Stimulated activated effector memory CD8-positive, alpha-beta T cell treated with anti-CD3 and anti-CD28 coated beads, Interleukin-12 subunit alpha, Interleukin-12 subunit beta, amount 100 ng/mL, for 72 hours (primary cell): ENCODE data around the gene DPEP3.
"Not testable (repeated sequence)": the region's sequence is repeated elsewhere in the genome, so short reads cannot be mapped to it uniquely, and the experiment has no call there.

ENCODE experiments used
- ATAC-seq: fragments of 150-1000 bp; cut with Tn5 transposase; 2 replicates; pipeline ENCODE4 v1.10.0; 2021
- DNase-seq, 2 donors: peaks; one replicate each; pipeline ENCODE4 v3.0.0; 2021 to 2022; ENCODE audit warnings: low spot score in 2 of 2
- H3K27ac Mint-ChIP-seq: one replicate; pipeline ENCODE4 v1.8.0; 2022; ENCODE audit warnings: mild to moderate bottlenecking, mixed read lengths
- H3K36me3 Mint-ChIP-seq: one replicate; pipeline ENCODE4 v1.8.0; 2022; ENCODE audit warnings: mild to moderate bottlenecking, mixed read lengths
- H3K4me1 Mint-ChIP-seq: one replicate; pipeline ENCODE4 v1.8.0; 2022; ENCODE audit warnings: mixed read lengths
- H3K4me3 Mint-ChIP-seq: one replicate; pipeline ENCODE4 v1.8.0; 2022; ENCODE audit warnings: mild to moderate bottlenecking, mixed read lengths
- H3K9me3 Mint-ChIP-seq: one replicate; pipeline ENCODE4 v1.8.0; 2022; ENCODE audit warnings: mixed read lengths

DPEP3 gene

GRCh38 chr16:67946128-67946569, 34.1 kb downstream of the DPEP3 start:
- no peaks in the 10 kb centered on the region for H3K9me3 Mint-ChIP-seq
- H3K36me3 Mint-ChIP-seq, result peaks cover 39% of the 10 kb centered on the region
- H3K27ac Mint-ChIP-seq, result no peak overlapping the region
- peaks cover 12% of the 10 kb centered on the region for H3K4me1 Mint-ChIP-seq
- H3K4me3 Mint-ChIP-seq, result no peak overlapping the region
- ATAC-seq (no peak), DNase-seq (no peak)

GRCh38 chr16:67945392-67945933, 34.8 kb downstream of the DPEP3 start:
- no peak overlapping the region for H3K27ac Mint-ChIP-seq
- peaks cover 33% of the 10 kb centered on the region for H3K36me3 Mint-ChIP-seq
- H3K4me1 Mint-ChIP-seq, result peaks cover 12% of the 10 kb centered on the region
- H3K4me3 Mint-ChIP-seq, result no peak overlapping the region
- ATAC-seq (no peak), DNase-seq (no peak)
- H3K9me3 Mint-ChIP-seq, result no peaks in the 10 kb centered on the region

- Mint-ChIP-seq H3K4me1 (peaks cover 17% of the 10 kb centered on the region), H3K9me3 (no peaks in the 10 kb centered on the region), H3K4me3 (no peak overlapping the region), H3K36me3 (peaks cover 27% of the 10 kb centered on the region), H3K27ac (no peak overlapping the region)
- DNase-seq (no peak), ATAC-seq (no peak)
Measured at GRCh38 chr16:67944690-67945391, 35.5 kb downstream of the DPEP3 start.

- Mint-ChIP-seq H3K36me3 (peaks cover 36% of the 10 kb centered on the region), H3K4me1 (peaks cover 20% of the 10 kb centered on the region), H3K27ac (no peak within 1 kb of the TSS), H3K4me3 (no peak within 1 kb of the TSS), H3K9me3 (no peaks in the 10 kb centered on the region)
- ATAC-seq (no peak), DNase-seq (no peak)
Measured at GRCh38 chr16:67943619-67944504, 36.4 kb downstream of the DPEP3 start, which contains the start of gene LCAT. LCAT (minus strand) TSS chr16:67944120; CDS start chr16:67944101, 19 bp downstream.

- Mint-ChIP-seq H3K4me3 (no peak overlapping the region), H3K27ac (no peak overlapping the region), H3K36me3 (peaks cover 37% of the 10 kb centered on the region), H3K4me1 (peaks cover 20% of the 10 kb centered on the region), H3K9me3 (no peaks in the 10 kb centered on the region)
- no peak for ATAC-seq
- DNase-seq, result no peak
Measured at GRCh38 chr16:67943256-67943618, 37.1 kb downstream of the DPEP3 start.

GRCh38 chr16:67942510-67943255, 37.6 kb downstream of the DPEP3 start:
- Mint-ChIP-seq H3K36me3 (peaks cover 41% of the 10 kb centered on the region), H3K4me1 (peaks cover 20% of the 10 kb centered on the region), H3K4me3 (no peak overlapping the region), H3K27ac (peak overlapping the region; percentile 83), H3K9me3 (no peaks in the 10 kb centered on the region)
- DNase-seq (no peak), ATAC-seq (no peak)

GRCh38 chr16:67942200-67942509, 38.1 kb downstream of the DPEP3 start:
- Mint-ChIP-seq H3K9me3 (no peaks in the 10 kb centered on the region), H3K4me1 (peaks cover 24% of the 10 kb centered on the region), H3K36me3 (peaks cover 47% of the 10 kb centered on the region), H3K27ac (peak overlapping the region; percentile 83), H3K4me3 (no peak overlapping the region)
- DNase-seq (no peak), ATAC-seq (peak; percentile 54)

GRCh38 chr16:67941469-67942199, 38.7 kb downstream of the DPEP3 start:
- H3K27ac Mint-ChIP-seq, result peak overlapping the region; percentile 83
- no peak overlapping the region for H3K4me3 Mint-ChIP-seq
- ATAC-seq (no peak), DNase-seq (no peak)
- H3K9me3 Mint-ChIP-seq, result no peaks in the 10 kb centered on the region
- H3K36me3 Mint-ChIP-seq, result peaks cover 51% of the 10 kb centered on the region
- H3K4me1 Mint-ChIP-seq, result peaks cover 29% of the 10 kb centered on the region

- DNase-seq (no peak), ATAC-seq (no peak)
- H3K9me3 Mint-ChIP-seq, result no peaks in the 10 kb centered on the region
- H3K36me3 Mint-ChIP-seq, result peaks cover 52% of the 10 kb centered on the region
- H3K4me1 Mint-ChIP-seq, result peaks cover 35% of the 10 kb centered on the region
- no peak overlapping the region for H3K4me3 Mint-ChIP-seq
- peak overlapping the region; percentile 83 for H3K27ac Mint-ChIP-seq
Measured at GRCh38 chr16:67940446-67941089, 39.7 kb downstream of the DPEP3 start.

- DNase-seq (no peak), ATAC-seq (no peak)
- H3K4me3 Mint-ChIP-seq, result no peak overlapping the region
- peak overlapping the region; percentile 83 for H3K27ac Mint-ChIP-seq
- no peaks in the 10 kb centered on the region for H3K9me3 Mint-ChIP-seq
- H3K36me3 Mint-ChIP-seq, result peaks cover 54% of the 10 kb centered on the region
- peaks cover 43% of the 10 kb centered on the region for H3K4me1 Mint-ChIP-seq
Measured at GRCh38 chr16:67939507-67940445, 40.5 kb downstream of the DPEP3 start.

- Mint-ChIP-seq H3K36me3 (peaks cover 69% of the 10 kb centered on the region), H3K27ac (peak overlapping the region; percentile 100), H3K4me3 (peak overlapping the region; percentile 100), H3K4me1 (peaks cover 53% of the 10 kb centered on the region)
- H3K9me3 Mint-ChIP-seq, DNase-seq, ATAC-seq: not testable (repeated sequence)
Measured at GRCh38 chr16:67937713-67938112, 42.6 kb downstream of the DPEP3 start.

- no peak for DNase-seq
- Mint-ChIP-seq H3K4me1 (peaks cover 49% of the 10 kb centered on the region), H3K36me3 (peaks cover 72% of the 10 kb centered on the region), H3K9me3 (no peaks in the 10 kb centered on the region), H3K4me3 (peak overlapping the region; percentile 100), H3K27ac (peak overlapping the region; percentile 100)
- ATAC-seq, result peak; percentile 69
Measured at GRCh38 chr16:67936880-67937605, 43.3 kb downstream of the DPEP3 start.
